ENCODE data around the gene ILDR1.
"Not testable (repeated sequence)": the region's sequence is repeated elsewhere in the genome, so short reads cannot be mapped to it uniquely, and the experiment has no call there.

The ILDR1 gene

GRCh38 chr3:122021811-122022401, at the start of gene ILDR1:
Gene ILDR1, minus strand, starts transcription at chr3:122022247. Its CDS starts 170 bp downstream, at chr3:122022077.
- no peak for DNase-seq

GRCh38 chr3:122067588-122068240, 45.7 kb upstream of the ILDR1 start:
- no peak for DNase-seq

GRCh38 chr3:122067214-122067550, 45.1 kb upstream of the ILDR1 start:
- DNase-seq: no peak

GRCh38 chr3:122066331-122067213, 44.5 kb upstream of the ILDR1 start:
- DNase-seq: no peak

- no peak for DNase-seq
These were observed 42.3 kb upstream of the ILDR1 start for GRCh38 chr3:122064326-122064725.

GRCh38 chr3:122063908-122064307, 41.9 kb upstream of the ILDR1 start:
- DNase-seq: peak in 1 of 2 donors; percentile 3

GRCh38 chr3:122060040-122060698, 38.1 kb upstream of the ILDR1 start:
- DNase-seq: no peak

- DNase-seq: no peak
These were observed 36.2 kb upstream of the ILDR1 start for GRCh38 chr3:122058294-122058693.

GRCh38 chr3:122057671-122058070, 35.6 kb upstream of the ILDR1 start:
- no peak for DNase-seq

- DNase-seq: peak in 1 of 2 donors; percentile 31
These were observed 33.2 kb upstream of the ILDR1 start, which contains the start of gene CD86 for GRCh38 chr3:122055215-122055614. Gene CD86, plus strand, starts transcription at chr3:122055362. Its CDS starts 128 bp downstream, at chr3:122055490.

- no peak for DNase-seq
These were observed 30.9 kb upstream of the ILDR1 start for GRCh38 chr3:122052968-122053367.

GRCh38 chr3:122047773-122048172, 25.7 kb upstream of the ILDR1 start:
- DNase-seq: not testable (repeated sequence)

GRCh38 chr3:122047296-122047695, 25.2 kb upstream of the ILDR1 start:
- not testable (repeated sequence) for DNase-seq

- DNase-seq: no peak
These were observed 11.0 kb upstream of the ILDR1 start for GRCh38 chr3:122033023-122033422.

- DNase-seq: no peak
These were observed 10.5 kb upstream of the ILDR1 start for GRCh38 chr3:122032531-122032930.

GRCh38 chr3:122031123-122031468, 9.0 kb upstream of the ILDR1 start:
- no peak for DNase-seq

GRCh38 chr3:122030381-122031122, 8.5 kb upstream of the ILDR1 start:
- no peak for DNase-seq

GRCh38 chr3:122025296-122025695, 3.2 kb upstream of the ILDR1 start:
- DNase-seq: no peak

GRCh38 chr3:122024800-122025199, 2.8 kb upstream of the ILDR1 start:
- DNase-seq: no peak

GRCh38 chr3:122023335-122023910, 1.4 kb upstream of the ILDR1 start:
- no peak for DNase-seq

- DNase-seq: no peak
These were observed 1.0 kb downstream of the ILDR1 start for GRCh38 chr3:122021037-122021436.

- no peak for DNase-seq
These were observed 2.6 kb downstream of the ILDR1 start for GRCh38 chr3:122019493-122019892.
